Activated effector memory CD4-positive, alpha-beta T cell treated with Interleukin-2 at 50 U/mL for 16 hours (primary cell): ENCODE data around the gene RSPH10B2.
"Not testable (repeated sequence)": the region's sequence is repeated elsewhere in the genome, so short reads cannot be mapped to it uniquely, and the experiment has no call there.

Experiments used
- DNase-seq: peaks from one replicate; pipeline ENCODE4 v3.0.0-alpha.2; 2020

RSPH10B2 gene

DNA sequence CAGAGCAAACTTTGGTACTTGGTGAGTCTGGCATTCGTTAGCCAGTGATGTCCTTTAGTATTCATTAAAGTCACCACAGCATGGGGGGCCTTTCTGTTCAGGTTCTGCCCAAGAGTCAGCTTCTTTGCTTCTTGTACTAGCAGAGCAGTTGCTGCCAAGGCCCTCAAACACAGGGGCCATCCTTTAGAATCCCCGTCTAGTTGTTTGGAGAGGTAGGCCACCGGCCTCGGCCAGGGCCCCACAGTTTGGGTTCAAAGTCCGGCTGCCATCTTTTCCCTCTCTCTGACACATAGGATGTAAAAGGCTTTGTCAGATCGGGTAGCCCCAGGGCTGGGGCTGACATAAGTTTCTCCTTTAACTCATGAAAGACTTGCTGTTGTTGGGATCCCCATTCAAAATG is 89.8 kb downstream of the RSPH10B2 start:
- not testable (repeated sequence) for DNase-seq

GRCh38 chr7:6845971-6846449 is 92.1 kb downstream of the RSPH10B2 start:
- DNase-seq = not testable (repeated sequence)

DNA sequence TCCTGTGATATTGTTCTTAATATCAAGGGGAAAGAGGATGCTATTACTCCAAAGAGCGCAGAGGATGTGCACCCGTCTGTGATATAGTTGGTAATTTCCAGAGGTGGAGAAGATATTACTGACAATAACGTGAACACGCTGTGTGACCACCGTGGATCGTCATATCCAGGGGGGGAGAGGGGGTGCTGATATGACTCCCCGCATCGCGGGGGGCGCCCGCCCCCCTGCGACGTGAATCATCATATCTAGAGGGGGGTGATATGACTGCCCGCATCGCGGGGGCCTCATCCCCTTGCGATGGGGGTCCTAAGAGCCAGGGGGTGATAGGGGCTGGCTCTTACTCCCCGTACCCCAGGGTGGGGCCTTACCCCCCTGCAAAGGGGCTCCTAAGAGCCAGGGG is 93.8 kb downstream of the RSPH10B2 start:
- not testable (repeated sequence) for DNase-seq
